HepG2 (cell line): ENCODE results near the gene CPM. TPM values are rescaled to one million over a fixed set of nuclear protein-coding genes. Genes with fewer than 3 reads are reported as not detected.

Experiments
- ATAC-seq: fragments of 200-7000 bp; cut with Tn5 transposase; 3 replicates; pipeline ENCODE4 v1.9.1; 2020; ENCODE audit warnings: mild to moderate bottlenecking, moderate library complexity
- BruUV-seq: library from RNA; stranded (reverse); fragments of 400-500 nt; replicated peaks from 2 replicates; lab custom pipeline; 2021; lab: Mats Ljungman, UMichigan
- CTCF ChIA-PET: fragments of 300-600 bp; formaldehyde crosslinking; extraction: SDS; loops from one replicate; lab custom pipeline; 2021; ENCODE audit warnings: low total read pairs, inconsistent platforms, low intra/inter-chr PET ratio; lab: Yijun Ruan, JAX
- POLR2A ChIA-PET: fragments of 350-600 bp; sonication (Branson Sonifier 250); formaldehyde crosslinking; loops from one replicate; lab custom pipeline; 2020; ENCODE audit warnings: antibody characterized with exemption, inconsistent platforms; lab: Yijun Ruan, JAX
- DNase-seq: peaks from one replicate; pipeline ENCODE4 v3.0.0-alpha.2; 2015; ENCODE audit warnings: low spot score
- FAIRE-seq: peaks from 3 replicates; lab custom pipeline; 2011; peaks lifted over from hg19 to GRCh38; lab: Jason Lieb, UNC
- H2AFZ ChIP-seq: one replicate; pipeline ENCODE4 v1.6.1; 2011; ENCODE audit warnings: low read length, inconsistent platforms
- H3K27ac ChIP-seq: fragments of 300-600 bp; 3 replicates; pipeline ENCODE4 v1.8.0; 2011; ENCODE audit warnings: mixed run types, mild to moderate bottlenecking, mixed read lengths, low read length, inconsistent platforms; ENCODE audit not compliant: insufficient read depth; ENCODE audit errors: extremely low read length
- H3K27me3 ChIP-seq, 2 experiments: fragments of 200-600 bp in 1 of 2; 2 replicates in 1 of 2; 3 replicates in 1 of 2; pipeline versions ENCODE4 v1.6.0 to v1.8.0; 2011; ENCODE audit warnings: low read length in 2 of 2, mild to moderate bottlenecking in 2 of 2, moderate library complexity in 2 of 2, inconsistent platforms in 1 of 2; ENCODE audit not compliant: insufficient read depth in 2 of 2, control insufficient read depth in 1 of 2
- H3K36me3 ChIP-seq, 2 experiments: fragments of 200-600 bp in 1 of 2; replicated peaks in 1 of 2; 2 replicates in 1 of 2; 3 replicates in 1 of 2; pipeline versions ENCODE4 v1.5.1 to v1.8.0; 2011; ENCODE audit warnings: low read length in 2 of 2, inconsistent platforms in 1 of 2; ENCODE audit not compliant: insufficient read depth in 2 of 2, control insufficient read depth in 1 of 2
- H3K4me1 ChIP-seq: 2 replicates; pipeline ENCODE4 v1.5.1; 2012; ENCODE audit warnings: low read length, inconsistent platforms; ENCODE audit not compliant: insufficient read depth
- H3K4me2 ChIP-seq: 2 replicates; pipeline ENCODE4 v1.6.0; 2011; ENCODE audit warnings: low read depth, low read length, inconsistent platforms
- H3K4me3 ChIP-seq, 3 experiments: fragments of 200-600 bp in 1 of 3; sonication (generic), shearing (Covaris generic) in 1 of 3; replicated peaks in 1 of 3; 2 replicates each; pipeline ENCODE4 v1.5.1; 2011 to 2016; ENCODE audit warnings: low read length in 3 of 3, inconsistent platforms in 2 of 3, low read depth in 2 of 3, mild to moderate bottlenecking in 2 of 3, control low read depth in 1 of 3, mixed read lengths in 1 of 3; ENCODE audit not compliant: insufficient read depth in 1 of 3
- H3K79me2 ChIP-seq: one replicate; pipeline ENCODE4 v1.6.1; 2011; ENCODE audit warnings: low read length, inconsistent platforms; ENCODE audit not compliant: insufficient read depth
- H3K9ac ChIP-seq: 2 replicates; pipeline ENCODE4 v1.6.0; 2011; ENCODE audit warnings: mild to moderate bottlenecking, low read depth, low read length, inconsistent platforms; ENCODE audit not compliant: insufficient read depth
- H3K9me3 ChIP-seq: 2 replicates; pipeline ENCODE4 v1.5.1; 2012; ENCODE audit warnings: mild to moderate bottlenecking, low read length
- H4K20me1 ChIP-seq: 2 replicates; pipeline ENCODE4 v1.6.0; 2011; ENCODE audit warnings: inconsistent platforms, mild to moderate bottlenecking, low read length, moderate library complexity; ENCODE audit not compliant: insufficient read depth
- NFATC3 ChIP-seq: sonication (generic); formaldehyde crosslinking; IDR thresholded peaks from 2 replicates; pipeline ENCODE4 v1.5.1; 2020; ENCODE audit warnings: mild to moderate bottlenecking, missing genetic modification reagents
- NR1H2 ChIP-seq: sonication (generic); formaldehyde crosslinking; IDR thresholded peaks from 2 replicates; pipeline ENCODE4 v1.8.1; 2022; ENCODE audit warnings: low read depth, missing genetic modification reagents, borderline replicate concordance
- ZBTB42 ChIP-seq: sonication (generic); formaldehyde crosslinking; IDR thresholded peaks from 2 replicates; pipeline ENCODE4 v1.5.0; 2020; ENCODE audit warnings: mild to moderate bottlenecking, missing genetic modification reagents
- ZNF331 ChIP-seq: sonication (generic); formaldehyde crosslinking; IDR thresholded peaks from 2 replicates; pipeline ENCODE4 v1.4.0; 2020; ENCODE audit warnings: missing genetic modification reagents
- ZNF749 ChIP-seq: sonication (generic); formaldehyde crosslinking; IDR thresholded peaks from 2 replicates; pipeline ENCODE4 v1.8.0; 2022; ENCODE audit warnings: mild to moderate bottlenecking, missing genetic modification reagents, moderate library complexity, borderline replicate concordance
- ZNF816 ChIP-seq: sonication (generic); formaldehyde crosslinking; IDR thresholded peaks from 2 replicates; pipeline ENCODE4 v1.8.0; 2022; ENCODE audit warnings: missing genetic modification reagents, mild to moderate bottlenecking, borderline replicate concordance
- WGBS: methylation state at CpG from one replicate; pipeline ENCODE4 v1.1.6; 2017; ENCODE audit warnings: low lambda C conversion rate; 5-methylcytosine and 5-hydroxymethylcytosine counted together
- in situ Hi-C: cut with HindIII; loops from 2 replicates; pipeline ENCODE4 v1.10.0; 2017; ENCODE audit warnings: low pct_unique_long_range_greater_than_20kb; ENCODE audit not compliant: extremely low pct_ligation_motif_present
- intact Hi-C: fragments of 100-400 bp; cut with micrococcal nuclease; formaldehyde crosslinking; loops from one replicate; pipeline ENCODE4 v1.10.0; 2022; ENCODE audit not compliant: unreplicated experiment
- polyA plus RNA-seq, 8 experiments: library from polyadenylated mRNA; depleted of rRNA in 3 of 8; stranded (reverse) in 7 of 8; unstranded in 1 of 8; fragments of >200 nt; fragmentation: Illumina TruSeq in 4 of 8; extraction: Trizol in 4 of 8; gene quantifications; 2 replicates each; pipeline versions ENCODE4 v1.2.1 to v1.2.3, GENCODE V29; 2011 to 2016; ENCODE audit warnings: low read depth in 4 of 8, missing spikeins in 1 of 8, mixed read lengths in 1 of 8; ENCODE audit not compliant: insufficient read depth in 1 of 8
- total RNA-seq, 5 experiments: library from RNA; depleted of rRNA; stranded (reverse); fragments of >200 nt; fragmentation: Illumina TruSeq; extraction: Trizol; gene quantifications; 2 replicates each; pipeline ENCODE4 v1.2.3, GENCODE V29; 2016; ENCODE audit warnings: low read depth in 1 of 5
- TF ChIP-seq, protein P1 (sequence below): sonication (generic); formaldehyde crosslinking; IDR thresholded peaks from 2 replicates; pipeline ENCODE4 v1.4.0; 2020; ENCODE audit warnings: mild to moderate bottlenecking, missing genetic modification reagents
- TF ChIP-seq, protein P2 (sequence below): sonication (generic); formaldehyde crosslinking; IDR thresholded peaks from 2 replicates; pipeline ENCODE4 v1.8.0; 2023; ENCODE audit warnings: mild to moderate bottlenecking, missing genetic modification reagents

Gene CPM
- total and polyA plus RNA-seq, 2 of the 13 experiments (the other 11 are each of a cell fraction or from before 2014, with no cell fraction given): not detected

DNA sequence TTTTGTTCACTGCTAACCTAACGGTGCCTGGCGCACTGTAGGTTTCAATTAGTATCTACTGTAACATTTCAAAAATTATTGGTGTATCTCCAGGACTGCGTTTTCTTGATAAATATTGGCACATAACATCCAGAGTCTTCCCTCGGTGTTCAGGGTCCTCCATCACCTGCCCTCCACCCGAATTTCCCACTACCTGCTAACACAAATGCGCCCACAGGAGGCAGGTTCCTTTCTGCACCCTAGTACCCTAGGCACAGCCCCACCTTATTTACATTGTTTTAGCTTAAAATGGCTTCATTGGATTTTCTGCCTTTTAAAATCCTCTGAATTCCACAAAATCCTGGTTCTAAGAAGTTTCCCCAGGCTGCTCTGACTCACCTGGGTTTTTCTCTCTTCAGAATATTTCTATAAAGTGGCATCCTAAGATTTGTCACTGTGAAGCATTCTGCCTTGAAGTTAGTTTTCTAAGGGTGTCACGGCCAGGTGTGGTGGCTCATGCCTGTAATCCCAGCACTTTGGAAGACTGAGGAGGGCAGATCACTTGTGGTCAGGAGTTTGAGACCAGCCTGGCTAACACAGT is 38.6 kb downstream of the CPM start:
- POLR2A ChIA-PET: no interaction called here

DNA sequence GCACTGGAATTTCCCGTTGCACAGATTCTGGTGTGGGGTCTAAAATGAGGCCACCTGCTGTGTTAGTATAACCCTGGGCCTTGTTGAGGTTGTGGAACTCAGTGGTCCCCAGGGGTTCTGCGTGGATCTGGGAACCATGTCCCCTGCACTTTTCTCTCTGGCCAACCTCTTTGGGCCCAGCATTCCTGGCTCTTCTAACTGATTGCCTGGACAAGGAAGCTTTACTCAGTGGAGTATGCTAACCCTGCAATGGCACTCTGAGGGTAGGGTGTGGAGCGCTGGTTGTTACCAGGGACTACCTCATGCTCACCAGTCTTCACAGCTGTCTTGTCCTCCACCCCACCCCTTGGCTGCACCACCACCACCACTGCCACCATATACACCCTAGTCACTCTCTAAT is 39.2 kb downstream of the CPM start:
- Histone ChIP-seq H3K9ac (no peak overlapping the region), H3K79me2 (no peaks in the 10 kb centered on the region), H3K9me3 (no peaks in the 10 kb centered on the region), H3K27me3 (no peaks in the 10 kb centered on the region), H3K36me3 (no peaks in the 10 kb centered on the region), H3K27ac (no peak overlapping the region), H3K4me1 (peaks cover 28% of the 10 kb centered on the region), H2AFZ (no peak overlapping the region), H3K4me3 (no peak overlapping the region), H4K20me1 (no peaks in the 10 kb centered on the region), H3K4me2 (no peak overlapping the region)
- TF ChIP-seq ZNF331 (CRISPR knock-in tag): no peak
- TF ChIP-seq ZNF816: no peak
- no peak for TF ChIP-seq NR1H2 (CRISPR knock-in tag)
- TF ChIP-seq, protein P1, sequence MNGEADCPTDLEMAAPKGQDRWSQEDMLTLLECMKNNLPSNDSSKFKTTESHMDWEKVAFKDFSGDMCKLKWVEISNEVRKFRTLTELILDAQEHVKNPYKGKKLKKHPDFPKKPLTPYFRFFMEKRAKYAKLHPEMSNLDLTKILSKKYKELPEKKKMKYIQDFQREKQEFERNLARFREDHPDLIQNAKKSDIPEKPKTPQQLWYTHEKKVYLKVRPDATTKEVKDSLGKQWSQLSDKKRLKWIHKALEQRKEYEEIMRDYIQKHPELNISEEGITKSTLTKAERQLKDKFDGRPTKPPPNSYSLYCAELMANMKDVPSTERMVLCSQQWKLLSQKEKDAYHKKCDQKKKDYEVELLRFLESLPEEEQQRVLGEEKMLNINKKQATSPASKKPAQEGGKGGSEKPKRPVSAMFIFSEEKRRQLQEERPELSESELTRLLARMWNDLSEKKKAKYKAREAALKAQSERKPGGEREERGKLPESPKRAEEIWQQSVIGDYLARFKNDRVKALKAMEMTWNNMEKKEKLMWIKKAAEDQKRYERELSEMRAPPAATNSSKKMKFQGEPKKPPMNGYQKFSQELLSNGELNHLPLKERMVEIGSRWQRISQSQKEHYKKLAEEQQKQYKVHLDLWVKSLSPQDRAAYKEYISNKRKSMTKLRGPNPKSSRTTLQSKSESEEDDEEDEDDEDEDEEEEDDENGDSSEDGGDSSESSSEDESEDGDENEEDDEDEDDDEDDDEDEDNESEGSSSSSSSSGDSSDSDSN (CRISPR knock-in tag): no peak
- TF ChIP-seq, protein P2, sequence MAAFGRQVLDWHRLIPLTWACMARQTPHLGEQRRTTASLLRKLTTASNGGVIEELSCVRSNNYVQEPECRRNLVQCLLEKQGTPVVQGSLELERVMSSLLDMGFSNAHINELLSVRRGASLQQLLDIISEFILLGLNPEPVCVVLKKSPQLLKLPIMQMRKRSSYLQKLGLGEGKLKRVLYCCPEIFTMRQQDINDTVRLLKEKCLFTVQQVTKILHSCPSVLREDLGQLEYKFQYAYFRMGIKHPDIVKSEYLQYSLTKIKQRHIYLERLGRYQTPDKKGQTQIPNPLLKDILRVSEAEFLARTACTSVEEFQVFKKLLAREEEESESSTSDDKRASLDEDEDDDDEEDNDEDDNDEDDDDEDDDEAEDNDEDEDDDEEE: no peak
- TF ChIP-seq ZBTB42 (CRISPR knock-in tag): no peak
- no peak for TF ChIP-seq ZNF749 (CRISPR knock-in tag)
- POLR2A ChIA-PET: no interaction called here
- DNase-seq (no peak), FAIRE-seq (no peak), ATAC-seq (no peak)
- CTCF ChIA-PET: no interaction called here
- intact Hi-C loops: no loop called here
- no TSS peak for BruUV-seq
- WGBS: 60% methylated on average over 1 of the region's 3 CpGs
- in situ Hi-C loops: no loop called here

More for the DNA sequence above, 38.6 kb downstream of the CPM start:
- H3K9ac ChIP-seq: no peak overlapping the region
- BruUV-seq: no TSS peak
- H3K79me2 ChIP-seq: no peaks in the 10 kb centered on the region
- no peak overlapping the region for H3K27ac ChIP-seq
- no peak for DNase-seq
- TF ChIP-seq NFATC3 (CRISPR knock-in tag): no peak
- no peaks in the 10 kb centered on the region for H4K20me1 ChIP-seq
- no peaks in the 10 kb centered on the region for H3K9me3 ChIP-seq
- no peak overlapping the region for H2AFZ ChIP-seq
- no peak for FAIRE-seq
- CTCF ChIA-PET: no interaction called here
- intact Hi-C loops (no loop called here), in situ Hi-C loops (no loop called here)
- no peaks in the 10 kb centered on the region for H3K36me3 ChIP-seq
- no peak overlapping the region for H3K4me2 ChIP-seq
- ATAC-seq: no peak
- no peak overlapping the region for H3K4me3 ChIP-seq
- 57% methylated on average over 7 of the region's 7 CpGs for WGBS
- peaks cover 35% of the 10 kb centered on the region for H3K4me1 ChIP-seq
- no peaks in the 10 kb centered on the region for H3K27me3 ChIP-seq
